HPDE6-E6E7 (cell line): ENCODE results near the gene CLDN6.

Experiments
- DNase-seq: peaks from one replicate; pipeline ENCODE4 v3.0.0; 2011; ENCODE audit warnings: missing footprints; ENCODE audit errors: extremely low spot score

Gene CLDN6

GRCh38 chr16:3051494-3051893 is 33.5 kb upstream of the CLDN6 start:
- DNase-seq, result no peak

- DNase-seq, result no peak
These were observed 33.0 kb upstream of the CLDN6 start for GRCh38 chr16:3051009-3051408.

- DNase-seq, result no peak
These were observed 32.5 kb upstream of the CLDN6 start for GRCh38 chr16:3050487-3050886.

GRCh38 chr16:3049921-3050481 is 32.0 kb upstream of the CLDN6 start:
- no peak for DNase-seq

- DNase-seq, result no peak
These were observed 29.4 kb upstream of the CLDN6 start for GRCh38 chr16:3047387-3047720.

GRCh38 chr16:3046641-3047386 is 28.8 kb upstream of the CLDN6 start:
- no peak for DNase-seq

- no peak for DNase-seq
These were observed 28.0 kb upstream of the CLDN6 start, which contains the start of gene MMP25 for GRCh38 chr16:3045758-3046640. Gene MMP25 (plus strand): TSS chr16:3046561. CDS start chr16:3046918, 357 bp downstream.

- DNase-seq, result no peak
These were observed 26.7 kb upstream of the CLDN6 start for GRCh38 chr16:3044708-3045107.

GRCh38 chr16:3042376-3042775 is 24.4 kb upstream of the CLDN6 start:
- DNase-seq, result no peak

GRCh38 chr16:3038896-3039295 is 20.9 kb upstream of the CLDN6 start:
- no peak for DNase-seq

- DNase-seq, result no peak
These were observed 20.3 kb upstream of the CLDN6 start for GRCh38 chr16:3038256-3038655.

GRCh38 chr16:3036726-3037315 is 18.8 kb upstream of the CLDN6 start, which contains the start of gene BICDL2:
Gene BICDL2 (minus strand): TSS chr16:3036944. CDS start chr16:3035496, 1,448 bp downstream.
- DNase-seq, result no peak

- no peak for DNase-seq
These were observed 18.2 kb upstream of the CLDN6 start for GRCh38 chr16:3035972-3036725.

GRCh38 chr16:3035289-3035971 is 17.4 kb upstream of the CLDN6 start:
- DNase-seq, result no peak

- no peak for DNase-seq
These were observed 14.6 kb upstream of the CLDN6 start for GRCh38 chr16:3032624-3033023.

GRCh38 chr16:3030222-3031212 is 12.5 kb upstream of the CLDN6 start:
- no peak for DNase-seq

- no peak for DNase-seq
These were observed 11.7 kb upstream of the CLDN6 start for GRCh38 chr16:3029491-3030221.

- DNase-seq, result no peak
These were observed 10.8 kb upstream of the CLDN6 start for GRCh38 chr16:3028716-3029319.
